HepG2 (cell line): ENCODE data around the gene SEMA6B. TPM values are rescaled to one million over a fixed set of nuclear protein-coding genes. Genes with fewer than 3 reads are reported as not detected.

Experiments
- AHR ChIP-seq: IDR thresholded peaks from 2 replicates; pipeline ENCODE4 v1.6.1; 2018; ENCODE audit warnings: missing genetic modification reagents, missing compliant biosample characterization
- ATF7 ChIP-seq, 2 experiments: fragments of 450-650 bp in 1 of 2; sonication (generic) in 1 of 2; formaldehyde crosslinking in 1 of 2; IDR thresholded peaks; 2 replicates each; pipeline versions ENCODE4 v1.4.0 to v1.6.1; 2016 to 2020; ENCODE audit warnings: antibody characterized with exemption in 1 of 2, mild to moderate bottlenecking in 1 of 2, missing genetic modification reagents in 1 of 2
- CC2D1A ChIP-seq: sonication (generic); formaldehyde crosslinking; IDR thresholded peaks from 2 replicates; pipeline ENCODE4 v1.8.1; 2023; ENCODE audit warnings: mild to moderate bottlenecking, missing genetic modification reagents
- FLYWCH1 ChIP-seq: sonication (generic); formaldehyde crosslinking; IDR thresholded peaks from 2 replicates; pipeline ENCODE4 v1.8.1; 2023; ENCODE audit warnings: mild to moderate bottlenecking, missing genetic modification reagents
- FOXA1 ChIP-seq, 2 experiments: fragments of 450-650 bp in 1 of 2; sonication (generic) in 1 of 2; formaldehyde crosslinking in 1 of 2; IDR thresholded peaks; 2 replicates each; pipeline versions ENCODE4 v1.4.0 to v1.6.1; 2016 to 2020; ENCODE audit warnings: missing genetic modification reagents in 1 of 2
- HMG20A ChIP-seq: IDR thresholded peaks from 2 replicates; pipeline ENCODE4 v1.6.1; 2016; ENCODE audit warnings: borderline replicate concordance
- HNF4G ChIP-seq, 2 experiments: sonication (generic) in 1 of 2; formaldehyde crosslinking in 1 of 2; IDR thresholded peaks; 2 replicates each; pipeline versions ENCODE4 v1.4.0 to v1.6.1; 2011 to 2020; ENCODE audit warnings: borderline replicate concordance in 2 of 2, low read depth in 2 of 2, mild to moderate bottlenecking in 2 of 2, low read length in 1 of 2, missing genetic modification reagents in 1 of 2, moderate library complexity in 1 of 2
- HOXD1 ChIP-seq: sonication (generic); formaldehyde crosslinking; IDR thresholded peaks from 2 replicates; pipeline ENCODE4 v1.5.0; 2020; ENCODE audit warnings: missing genetic modification reagents
- ISL2 ChIP-seq: sonication (generic); formaldehyde crosslinking; IDR thresholded peaks from 2 replicates; pipeline ENCODE4 v1.5.0; 2020; ENCODE audit warnings: missing genetic modification reagents
- ISX ChIP-seq: sonication (generic); formaldehyde crosslinking; conservative IDR thresholded peaks from 2 replicates; pipeline ENCODE4 v1.5.0; 2020; ENCODE audit warnings: missing genetic modification reagents
- JUND ChIP-seq: sonication (generic); formaldehyde crosslinking; IDR thresholded peaks from 2 replicates; pipeline ENCODE4 v1.8.0; 2022; ENCODE audit warnings: mild to moderate bottlenecking, missing genetic modification reagents
- KDM5A ChIP-seq: fragments of 200-600 bp; sonication (generic); IDR thresholded peaks from 2 replicates; pipeline ENCODE4 v1.7.0; 2018; ENCODE audit warnings: antibody characterized with exemption, mild to moderate bottlenecking, low read length, borderline replicate concordance
- RBAK ChIP-seq: sonication (generic); formaldehyde crosslinking; IDR thresholded peaks from 2 replicates; pipeline ENCODE4 v1.5.1; 2020; ENCODE audit warnings: mild to moderate bottlenecking, missing genetic modification reagents
- SAP130 ChIP-seq: IDR thresholded peaks from 2 replicates; pipeline ENCODE4 v1.6.1; 2016; ENCODE audit warnings: low read depth
- TGIF2 ChIP-seq: IDR thresholded peaks from 2 replicates; pipeline ENCODE4 v1.6.1; 2016; ENCODE audit warnings: control low read depth, missing compliant biosample characterization
- TP53 ChIP-seq: sonication (generic); formaldehyde crosslinking; conservative IDR thresholded peaks from 2 replicates; pipeline ENCODE4 v1.4.0; 2020; ENCODE audit warnings: missing genetic modification reagents
- ZMYM2 ChIP-seq: sonication (generic); formaldehyde crosslinking; IDR thresholded peaks from 2 replicates; pipeline ENCODE4 v1.8.0; 2022; ENCODE audit warnings: mild to moderate bottlenecking, missing genetic modification reagents
- ZNF136 ChIP-seq: sonication (generic); formaldehyde crosslinking; IDR thresholded peaks from 2 replicates; pipeline ENCODE4 v1.8.1; 2022; ENCODE audit warnings: low read depth, mild to moderate bottlenecking, moderate library complexity, missing genetic modification reagents
- ZNF138 ChIP-seq: sonication (generic); formaldehyde crosslinking; IDR thresholded peaks from 2 replicates; pipeline ENCODE4 v1.5.0; 2020; ENCODE audit warnings: mild to moderate bottlenecking, low read depth, missing genetic modification reagents
- ZNF180 ChIP-seq: sonication (generic); formaldehyde crosslinking; IDR thresholded peaks from 2 replicates; pipeline ENCODE4 v1.4.0; 2020; ENCODE audit warnings: low read depth, missing genetic modification reagents, borderline replicate concordance
- ZNF468 ChIP-seq: sonication (generic); formaldehyde crosslinking; IDR thresholded peaks from 2 replicates; pipeline ENCODE4 v1.8.0; 2022; ENCODE audit warnings: mild to moderate bottlenecking, moderate library complexity, missing genetic modification reagents
- ZNF543 ChIP-seq: sonication (generic); formaldehyde crosslinking; IDR thresholded peaks from 2 replicates; pipeline ENCODE4 v1.4.0; 2020; ENCODE audit warnings: mild to moderate bottlenecking, missing genetic modification reagents
- ZNF614 ChIP-seq: IDR thresholded peaks from 2 replicates; pipeline ENCODE4 v1.6.1; 2018; ENCODE audit warnings: missing biosample characterization, missing genetic modification reagents, inconsistent platforms, borderline replicate concordance
- polyA plus RNA-seq, 8 experiments: library from polyadenylated mRNA; depleted of rRNA in 3 of 8; stranded (reverse) in 7 of 8; unstranded in 1 of 8; fragments of >200 nt; fragmentation: Illumina TruSeq in 4 of 8; extraction: Trizol in 4 of 8; gene quantifications; 2 replicates each; pipeline versions ENCODE4 v1.2.1 to v1.2.3, GENCODE V29; 2011 to 2016; ENCODE audit warnings: low read depth in 4 of 8, missing spikeins in 1 of 8, mixed read lengths in 1 of 8; ENCODE audit not compliant: insufficient read depth in 1 of 8
- total RNA-seq, 5 experiments: library from RNA; depleted of rRNA; stranded (reverse); fragments of >200 nt; fragmentation: Illumina TruSeq; extraction: Trizol; gene quantifications; 2 replicates each; pipeline ENCODE4 v1.2.3, GENCODE V29; 2016; ENCODE audit warnings: low read depth in 1 of 5
- TF ChIP-seq, protein P1 (sequence below): sonication (generic); formaldehyde crosslinking; conservative IDR thresholded peaks from 2 replicates; pipeline ENCODE4 v1.4.0; 2020; ENCODE audit warnings: mild to moderate bottlenecking, missing genetic modification reagents, moderate library complexity
- TF ChIP-seq, protein P2 (sequence below): sonication (generic); formaldehyde crosslinking; IDR thresholded peaks from 2 replicates; pipeline ENCODE4 v1.4.0; 2020; ENCODE audit warnings: missing genetic modification reagents
- TF ChIP-seq, protein P3 (sequence below): IDR thresholded peaks from 2 replicates; pipeline ENCODE4 v1.6.1; 2016; ENCODE audit warnings: mild to moderate bottlenecking, missing biosample characterization, missing genetic modification reagents

The SEMA6B gene
- total and polyA plus RNA-seq, 2 of the 13 experiments (the other 11 are each of a cell fraction or from before 2014, with no cell fraction given): 45.5 to 67.1 TPM

DNA sequence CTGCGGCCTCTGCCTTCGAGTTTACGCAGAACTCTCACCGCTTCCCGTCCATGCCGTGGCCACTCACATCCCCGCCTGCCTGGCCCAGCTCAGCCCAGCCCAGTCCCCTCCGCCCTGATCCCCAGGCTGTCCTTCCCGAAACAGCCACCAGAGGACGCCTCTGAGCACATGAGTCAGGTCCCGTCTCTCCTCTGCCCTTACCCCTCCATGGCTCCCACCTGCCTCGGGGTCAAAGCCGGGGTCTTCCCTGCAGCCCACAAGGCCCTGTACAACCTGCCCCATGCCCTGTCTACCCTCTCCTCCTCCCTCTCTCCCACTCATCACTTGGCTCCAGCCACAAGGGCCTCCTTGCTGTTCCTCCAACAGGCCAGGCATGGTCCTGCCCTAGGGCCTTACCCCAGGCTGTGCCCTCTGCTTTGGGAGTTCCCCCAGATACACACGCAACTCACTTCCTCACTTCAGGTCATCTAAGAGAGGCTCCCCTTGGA, 8.1 kb upstream of the SEMA6B start (continued):
- TF ChIP-seq HNF4G (IDR thresholded peaks at IDR 0.05; ENCODE audit: borderline replicate concordance, low read depth, low read length) (no peak), HNF4G (CRISPR knock-in tag; IDR thresholded peaks at IDR 0.05; ENCODE audit: borderline replicate concordance, low read depth) (no peak), ZNF136 (no peak), RBAK (CRISPR knock-in tag) (no peak), ATF7 (IDR thresholded peaks at IDR 0.05) (no peak), ATF7 (CRISPR knock-in tag; IDR thresholded peaks at IDR 0.05) (no peak), SAP130 (CRISPR knock-in tag) (no peak), HMG20A (no peak), CC2D1A (CRISPR knock-in tag) (no peak), HOXD1 (no peak), ZNF468 (CRISPR knock-in tag) (no peak), ZNF180 (no peak), TGIF2 (no peak), ZMYM2 (CRISPR knock-in tag) (peak; percentile 86), ZNF543 (no peak), FLYWCH1 (no peak), KDM5A (no peak), JUND (CRISPR knock-in tag) (0 out of 2 replicates have a peak, but pooled peaks have one; percentile 29), ISX (CRISPR knock-in tag) (no peak), ISL2 (CRISPR knock-in tag) (no peak), TP53 (CRISPR knock-in tag) (no peak), FOXA1 (IDR thresholded peaks at IDR 0.05) (no peak), FOXA1 (CRISPR knock-in tag; IDR thresholded peaks at IDR 0.05) (no peak), ZNF614 (no peak), ZNF138 (CRISPR knock-in tag) (no peak), AHR (no peak)
- TF ChIP-seq, protein P1, sequence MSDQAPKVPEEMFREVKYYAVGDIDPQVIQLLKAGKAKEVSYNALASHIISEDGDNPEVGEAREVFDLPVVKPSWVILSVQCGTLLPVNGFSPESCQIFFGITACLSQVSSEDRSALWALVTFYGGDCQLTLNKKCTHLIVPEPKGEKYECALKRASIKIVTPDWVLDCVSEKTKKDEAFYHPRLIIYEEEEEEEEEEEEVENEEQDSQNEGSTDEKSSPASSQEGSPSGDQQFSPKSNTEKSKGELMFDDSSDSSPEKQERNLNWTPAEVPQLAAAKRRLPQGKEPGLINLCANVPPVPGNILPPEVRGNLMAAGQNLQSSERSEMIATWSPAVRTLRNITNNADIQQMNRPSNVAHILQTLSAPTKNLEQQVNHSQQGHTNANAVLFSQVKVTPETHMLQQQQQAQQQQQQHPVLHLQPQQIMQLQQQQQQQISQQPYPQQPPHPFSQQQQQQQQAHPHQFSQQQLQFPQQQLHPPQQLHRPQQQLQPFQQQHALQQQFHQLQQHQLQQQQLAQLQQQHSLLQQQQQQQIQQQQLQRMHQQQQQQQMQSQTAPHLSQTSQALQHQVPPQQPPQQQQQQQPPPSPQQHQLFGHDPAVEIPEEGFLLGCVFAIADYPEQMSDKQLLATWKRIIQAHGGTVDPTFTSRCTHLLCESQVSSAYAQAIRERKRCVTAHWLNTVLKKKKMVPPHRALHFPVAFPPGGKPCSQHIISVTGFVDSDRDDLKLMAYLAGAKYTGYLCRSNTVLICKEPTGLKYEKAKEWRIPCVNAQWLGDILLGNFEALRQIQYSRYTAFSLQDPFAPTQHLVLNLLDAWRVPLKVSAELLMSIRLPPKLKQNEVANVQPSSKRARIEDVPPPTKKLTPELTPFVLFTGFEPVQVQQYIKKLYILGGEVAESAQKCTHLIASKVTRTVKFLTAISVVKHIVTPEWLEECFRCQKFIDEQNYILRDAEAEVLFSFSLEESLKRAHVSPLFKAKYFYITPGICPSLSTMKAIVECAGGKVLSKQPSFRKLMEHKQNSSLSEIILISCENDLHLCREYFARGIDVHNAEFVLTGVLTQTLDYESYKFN: no peak
- TF ChIP-seq, protein P2, sequence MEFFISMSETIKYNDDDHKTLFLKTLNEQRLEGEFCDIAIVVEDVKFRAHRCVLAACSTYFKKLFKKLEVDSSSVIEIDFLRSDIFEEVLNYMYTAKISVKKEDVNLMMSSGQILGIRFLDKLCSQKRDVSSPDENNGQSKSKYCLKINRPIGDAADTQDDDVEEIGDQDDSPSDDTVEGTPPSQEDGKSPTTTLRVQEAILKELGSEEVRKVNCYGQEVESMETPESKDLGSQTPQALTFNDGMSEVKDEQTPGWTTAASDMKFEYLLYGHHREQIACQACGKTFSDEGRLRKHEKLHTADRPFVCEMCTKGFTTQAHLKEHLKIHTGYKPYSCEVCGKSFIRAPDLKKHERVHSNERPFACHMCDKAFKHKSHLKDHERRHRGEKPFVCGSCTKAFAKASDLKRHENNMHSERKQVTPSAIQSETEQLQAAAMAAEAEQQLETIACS (CRISPR knock-in tag): no peak
- TF ChIP-seq, protein P3, sequence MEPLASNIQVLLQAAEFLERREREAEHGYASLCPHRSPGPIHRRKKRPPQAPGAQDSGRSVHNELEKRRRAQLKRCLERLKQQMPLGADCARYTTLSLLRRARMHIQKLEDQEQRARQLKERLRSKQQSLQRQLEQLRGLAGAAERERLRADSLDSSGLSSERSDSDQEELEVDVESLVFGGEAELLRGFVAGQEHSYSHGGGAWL: no peak
